Keratinocyte (primary cell): ENCODE results near the gene TIMM23. TPM values are rescaled to one million over a fixed set of nuclear protein-coding genes. Genes with fewer than 3 reads are reported as not detected.
"Not testable (repeated sequence)": the region's sequence is repeated elsewhere in the genome, so short reads cannot be mapped to it uniquely, and the experiment has no call there.

ENCODE experiments used
- DNase-seq: peaks from one replicate; pipeline ENCODE4 v3.0.0-alpha.2; 2011; ENCODE audit warnings: low read depth, missing footprints, low spot score
- FAIRE-seq: peaks from 2 replicates; lab custom pipeline; 2011; peaks lifted over from hg19 to GRCh38; lab: Jason Lieb, UNC
- H2AFZ ChIP-seq: 2 replicates; pipeline ENCODE4 v1.6.0; 2012; ENCODE audit warnings: low read length, control low read depth, inconsistent platforms; ENCODE audit not compliant: control insufficient read depth
- H3K27ac ChIP-seq: 2 replicates; pipeline ENCODE4 v1.5.1; 2011; ENCODE audit warnings: low read length; ENCODE audit not compliant: control insufficient read depth, insufficient read depth
- H3K27me3 ChIP-seq: 3 replicates; pipeline ENCODE4 v1.6.0; 2011; ENCODE audit warnings: low read length; ENCODE audit not compliant: control insufficient read depth, insufficient read depth; ENCODE audit errors: extremely low read depth
- H3K36me3 ChIP-seq, 2 experiments: 2 replicates in 1 of 2; 3 replicates in 1 of 2; pipeline ENCODE4 v1.5.1; 2011; ENCODE audit warnings: low read length in 2 of 2, mild to moderate bottlenecking in 1 of 2; ENCODE audit not compliant: control insufficient read depth in 2 of 2, insufficient read depth in 2 of 2; ENCODE audit errors: extremely low read depth in 1 of 2
- H3K4me1 ChIP-seq: 3 replicates; pipeline ENCODE4 v1.5.1; 2011; ENCODE audit warnings: low read length; ENCODE audit not compliant: control insufficient read depth, insufficient read depth; ENCODE audit errors: extremely low read depth
- H3K4me2 ChIP-seq: 3 replicates; pipeline ENCODE4 v1.6.0; 2011; ENCODE audit warnings: low read depth, low read length; ENCODE audit not compliant: control insufficient read depth, insufficient read depth; ENCODE audit errors: extremely low read depth
- H3K4me3 ChIP-seq, 3 experiments: fragments of 200-600 bp in 1 of 3; sonication (generic) in 1 of 3; 2 replicates in 2 of 3; 3 replicates in 1 of 3; pipeline ENCODE4 v1.5.1; 2011 to 2016; ENCODE audit warnings: low read length in 3 of 3, mild to moderate bottlenecking in 3 of 3, control low read depth in 2 of 3, inconsistent platforms in 1 of 3, low read depth in 1 of 3, mixed read lengths in 1 of 3, mixed run types in 1 of 3, moderate library complexity in 1 of 3; ENCODE audit not compliant: control insufficient read depth in 2 of 3, insufficient read depth in 2 of 3; ENCODE audit errors: extremely low read depth in 1 of 3
- H3K79me2 ChIP-seq: 2 replicates; pipeline ENCODE4 v1.6.0; 2012; ENCODE audit warnings: low read length; ENCODE audit not compliant: control insufficient read depth, insufficient read depth
- H3K9ac ChIP-seq: 3 replicates; pipeline ENCODE4 v1.6.0; 2011; ENCODE audit warnings: low read length; ENCODE audit not compliant: control insufficient read depth, insufficient read depth; ENCODE audit errors: extremely low read depth
- H3K9me1 ChIP-seq: 3 replicates; pipeline ENCODE4 v1.6.0; 2011; ENCODE audit warnings: low read length; ENCODE audit not compliant: control insufficient read depth, insufficient read depth; ENCODE audit errors: extremely low read depth
- H3K9me3 ChIP-seq: 2 replicates; pipeline ENCODE4 v1.5.1; 2012; ENCODE audit warnings: low read depth, low read length; ENCODE audit not compliant: control insufficient read depth
- H4K20me1 ChIP-seq: 3 replicates; pipeline ENCODE4 v1.6.0; 2011; ENCODE audit warnings: low read length; ENCODE audit not compliant: control insufficient read depth, insufficient read depth; ENCODE audit errors: extremely low read depth
- dilution Hi-C: fragments of 300-500 bp; cut with MboI; formaldehyde crosslinking; loops from one replicate; pipeline ENCODE4 v1.7.0; 2020; ENCODE audit warnings: low sequenced_read_pairs; ENCODE audit not compliant: extremely low pct_ligation_motif_present
- polyA minus RNA-seq, 3 experiments: library from RNA; depleted of rRNA, polyadenylated mRNA; stranded (reverse); fragments of >200 nt; gene quantifications; 1 replicate in 1 of 3; 2 replicates in 1 of 3; 3 replicates in 1 of 3; pipeline ENCODE4 v1.2.3, GENCODE V29; 2011
- polyA plus RNA-seq, 5 experiments: library from polyadenylated mRNA; depleted of rRNA in 3 of 5; stranded (reverse) in 3 of 5; stranded (forward) in 1 of 5; unstranded in 1 of 5; fragments of >200 nt; gene quantifications; 1 replicate in 1 of 5; 2 replicates in 3 of 5; 3 replicates in 1 of 5; pipeline versions ENCODE4 v1.2.1 to v1.2.3, GENCODE V29; 2011 to 2012; ENCODE audit warnings: missing spikeins in 2 of 5, low read depth in 1 of 5, low replicate concordance in 1 of 5

TIMM23 gene
- polyA plus RNA-seq = 115 to 172 TPM (median 122 TPM) in 3 replicates
- 30.3 TPM for polyA plus RNA-seq (2011; ENCODE audit: low read depth)
- polyA plus RNA-seq (2011; cell fraction: cytosol; rRNA removed) = 115 and 195 TPM in 2 replicates
- 80.4 and 103 TPM in 2 replicates for polyA plus RNA-seq (2011; cell fraction: nucleus; rRNA removed)
- 56.4 and 108 TPM in 2 replicates for polyA plus RNA-seq (2012; ENCODE audit: low replicate concordance)
- 38.4 to 109 TPM (median 56.7 TPM) in 3 replicates for polyA minus RNA-seq
- polyA minus RNA-seq (2011; cell fraction: cytosol; rRNA and poly(A)+ RNA removed) = 71.4 TPM
- 21.0 and 35.5 TPM in 2 replicates for polyA minus RNA-seq (2011; cell fraction: nucleus; rRNA and poly(A)+ RNA removed)

- H3K9ac ChIP-seq = peak within 1 kb of the TSS; percentile 87
- peaks cover 68% of the 10 kb centered on the region for H3K79me2 ChIP-seq
- H3K36me3 ChIP-seq, H3K9me1 ChIP-seq, H4K20me1 ChIP-seq, H3K9me3 ChIP-seq, DNase-seq, FAIRE-seq, dilution Hi-C loops, H3K27me3 ChIP-seq, H3K4me1 ChIP-seq: not testable (repeated sequence)
- H3K27ac ChIP-seq = peak within 1 kb of the TSS; percentile 83
- H2AFZ ChIP-seq = peak within 1 kb of the TSS; percentile 78
- H3K4me3 ChIP-seq = peak within 1 kb of the TSS; percentile 66 to 80 (median 77)
- H3K4me2 ChIP-seq = peak within 1 kb of the TSS; percentile 78
Measured at GRCh38 chr10:45972106-45972812, at the start of gene TIMM23. Gene TIMM23, plus strand, starts transcription at chr10:45972489. Its CDS starts 136 bp downstream, at chr10:45972625.

GRCh38 chr10:45926790-45927189 lies 45.5 kb upstream of the TIMM23 start:
- H3K27ac ChIP-seq, H3K9me3 ChIP-seq, H3K79me2 ChIP-seq, H3K9me1 ChIP-seq, H3K9ac ChIP-seq, H3K4me1 ChIP-seq, DNase-seq, H3K27me3 ChIP-seq, H3K4me2 ChIP-seq, H3K4me3 ChIP-seq, FAIRE-seq, H2AFZ ChIP-seq, dilution Hi-C loops, H4K20me1 ChIP-seq, H3K36me3 ChIP-seq: not testable (repeated sequence)

GRCh38 chr10:45931305-45931704 lies 41.0 kb upstream of the TIMM23 start:
- H3K27me3 ChIP-seq, H3K36me3 ChIP-seq, H3K4me1 ChIP-seq, H3K4me2 ChIP-seq, H2AFZ ChIP-seq, H3K9ac ChIP-seq, H3K27ac ChIP-seq, H3K79me2 ChIP-seq, H3K4me3 ChIP-seq, H3K9me1 ChIP-seq, FAIRE-seq, H4K20me1 ChIP-seq, dilution Hi-C loops, H3K9me3 ChIP-seq, DNase-seq: not testable (repeated sequence)

- H3K36me3 ChIP-seq, H4K20me1 ChIP-seq, H3K4me2 ChIP-seq, DNase-seq, H3K9ac ChIP-seq, H3K4me1 ChIP-seq, H3K79me2 ChIP-seq, H2AFZ ChIP-seq, H3K9me3 ChIP-seq, H3K9me1 ChIP-seq, H3K27ac ChIP-seq, H3K27me3 ChIP-seq, FAIRE-seq, H3K4me3 ChIP-seq, dilution Hi-C loops: not testable (repeated sequence)
Measured at GRCh38 chr10:45934788-45935187, 37.5 kb upstream of the TIMM23 start.
